Epidermal melanocyte (primary cell): ENCODE data around the gene KATNIP.

ENCODE experiments used
- DNase-seq: peaks from one replicate; pipeline ENCODE4 v3.0.0; 2011; ENCODE audit warnings: low spot score; ENCODE audit not compliant: insufficient read length

The KATNIP gene

GRCh38 chr16:27582883-27583282, 32.9 kb downstream of the KATNIP start:
- DNase-seq: no peak

GRCh38 chr16:27583634-27584033, 33.7 kb downstream of the KATNIP start:
- DNase-seq: no peak

GRCh38 chr16:27585200-27585599, 35.3 kb downstream of the KATNIP start:
- DNase-seq: no peak

- DNase-seq: no peak
Measured at GRCh38 chr16:27586711-27587110, 36.8 kb downstream of the KATNIP start.

GRCh38 chr16:27588057-27588456, 38.1 kb downstream of the KATNIP start:
- no peak for DNase-seq

- no peak for DNase-seq
Measured at GRCh38 chr16:27591837-27592236, 41.9 kb downstream of the KATNIP start.

GRCh38 chr16:27595475-27595874, 45.5 kb downstream of the KATNIP start:
- no peak for DNase-seq

GRCh38 chr16:27595993-27596392, 46.0 kb downstream of the KATNIP start:
- DNase-seq: no peak

- DNase-seq: no peak
Measured at GRCh38 chr16:27596411-27596810, 46.5 kb downstream of the KATNIP start.

GRCh38 chr16:27597361-27597760, 47.4 kb downstream of the KATNIP start:
- no peak for DNase-seq

GRCh38 chr16:27598220-27598619, 48.3 kb downstream of the KATNIP start:
- DNase-seq: no peak

GRCh38 chr16:27598931-27599565, 49.1 kb downstream of the KATNIP start:
- DNase-seq: no peak

GRCh38 chr16:27599606-27600005, 49.7 kb downstream of the KATNIP start:
- no peak for DNase-seq
